Superior temporal gyrus (tissue), 1 donor: ENCODE measurements around the gene SUN5.
"Not testable (repeated sequence)": the region's sequence is repeated elsewhere in the genome, so short reads cannot be mapped to it uniquely, and the experiment has no call there.

Experiments
- DNase-seq: peaks from one replicate; pipeline ENCODE4 v3.0.0-alpha.2; 2016; ENCODE audit errors: extremely low spot score

Gene SUN5

DNA sequence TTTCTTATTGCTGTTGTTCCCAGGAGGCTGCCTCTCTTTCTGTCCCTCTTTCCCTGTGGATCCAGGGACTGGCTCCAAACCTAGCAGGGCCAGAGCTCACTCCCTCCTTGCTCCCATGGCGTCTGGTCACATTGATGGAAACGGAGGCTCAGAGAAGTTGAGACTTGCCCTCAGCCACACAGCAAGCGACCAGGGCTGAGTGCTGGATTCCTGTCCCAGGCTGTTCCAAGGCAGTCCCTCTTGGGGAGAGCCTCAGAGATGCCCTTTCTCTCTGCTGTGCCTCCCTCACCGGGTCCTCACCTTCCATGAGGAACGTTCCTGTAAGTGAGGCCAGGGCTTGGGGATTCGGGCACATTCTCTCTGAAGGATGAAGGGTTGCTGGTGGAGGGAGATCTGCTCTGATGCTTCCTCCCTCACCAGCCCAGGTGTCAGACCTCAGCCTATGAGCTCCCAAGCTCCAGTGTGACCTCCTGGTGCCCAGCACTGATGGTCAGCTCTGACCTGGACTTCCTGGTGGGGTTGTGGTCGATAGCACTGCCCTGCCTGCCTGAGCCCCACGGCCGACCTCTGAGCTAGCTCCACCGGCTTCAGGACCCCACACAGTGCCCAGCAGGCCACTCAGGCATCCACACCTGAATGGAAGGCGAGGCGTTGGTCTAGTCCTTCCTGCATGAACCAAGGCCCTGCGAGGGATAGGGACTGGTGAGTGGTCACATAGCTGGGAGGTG, 26.8 kb downstream of the SUN5 start:
- no peak for DNase-seq

DNA sequence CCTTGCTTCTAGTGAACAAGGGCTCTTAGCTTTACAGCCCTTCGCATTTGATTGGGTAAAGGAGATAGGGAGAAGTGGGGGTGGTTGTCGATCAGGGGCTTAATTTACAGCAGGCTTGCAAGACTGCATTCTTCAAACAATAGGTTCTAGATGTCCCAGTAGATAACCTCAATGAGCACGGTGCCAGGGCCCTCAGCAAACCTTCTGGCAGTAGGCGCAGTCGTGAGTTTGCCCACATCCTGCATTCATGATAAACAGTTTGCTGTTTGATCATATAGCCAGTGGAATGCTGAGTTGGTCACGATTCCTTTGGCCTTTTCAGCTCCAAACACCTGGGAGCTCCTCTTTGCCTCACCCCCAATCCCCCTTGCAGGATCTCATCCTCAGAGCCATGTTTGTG, 27.5 kb downstream of the SUN5 start:
- no peak for DNase-seq

DNA sequence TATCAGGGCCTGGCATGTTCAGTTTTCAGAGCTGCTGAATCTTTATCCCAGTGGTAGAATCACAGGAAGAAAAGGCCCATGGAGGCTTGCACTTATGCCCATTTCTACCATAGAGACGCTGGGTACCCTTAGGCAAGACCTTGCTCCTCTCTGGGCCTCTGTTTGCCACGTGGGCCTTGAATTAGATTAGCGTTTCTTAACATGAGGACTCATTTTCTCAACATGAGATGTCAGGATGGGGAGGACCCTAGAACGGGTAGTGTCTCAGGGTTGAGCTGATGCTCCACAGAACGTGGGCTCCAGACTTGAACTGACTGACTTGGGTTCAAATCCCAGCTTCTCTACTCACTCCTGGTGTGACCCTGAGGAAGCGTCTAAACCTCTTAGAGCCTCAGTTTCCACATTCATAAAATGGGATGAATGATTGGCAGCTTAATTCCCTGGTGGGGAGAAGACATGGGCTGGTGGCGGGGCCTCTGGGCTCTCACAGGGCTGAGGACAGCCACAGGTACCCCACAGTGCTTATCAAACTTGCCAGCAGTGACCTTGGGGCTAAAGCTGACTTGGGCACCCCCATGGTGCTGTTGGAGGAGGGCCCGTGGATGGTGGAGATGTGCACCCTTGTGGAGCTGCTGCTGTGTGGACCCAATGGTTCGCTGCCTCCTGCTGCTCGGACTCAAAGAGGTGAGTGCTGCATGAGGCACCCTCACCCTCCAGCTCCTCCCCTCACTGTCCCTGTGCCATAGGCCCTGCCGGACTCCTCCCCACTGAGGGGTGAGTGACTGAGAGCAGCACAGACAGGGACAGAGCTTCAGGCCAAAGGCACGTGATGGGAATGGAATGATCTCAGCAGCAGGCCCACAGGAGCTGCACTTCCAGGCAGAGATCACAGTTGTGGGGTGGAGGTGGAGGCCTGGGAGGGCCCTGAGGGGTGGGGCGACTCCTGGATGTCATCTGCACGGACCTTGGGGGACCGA, 28.2 kb downstream of the SUN5 start:
- DNase-seq = peak; percentile 29

- DNase-seq = not testable (repeated sequence)
These were observed 29.1 kb downstream of the SUN5 start for GRCh38 chr20:32975121-32975520.

- not testable (repeated sequence) for DNase-seq
These were observed 29.8 kb downstream of the SUN5 start for GRCh38 chr20:32974204-32975064.

GRCh38 chr20:32973077-32973717, 31.0 kb downstream of the SUN5 start:
- no peak for DNase-seq

DNA sequence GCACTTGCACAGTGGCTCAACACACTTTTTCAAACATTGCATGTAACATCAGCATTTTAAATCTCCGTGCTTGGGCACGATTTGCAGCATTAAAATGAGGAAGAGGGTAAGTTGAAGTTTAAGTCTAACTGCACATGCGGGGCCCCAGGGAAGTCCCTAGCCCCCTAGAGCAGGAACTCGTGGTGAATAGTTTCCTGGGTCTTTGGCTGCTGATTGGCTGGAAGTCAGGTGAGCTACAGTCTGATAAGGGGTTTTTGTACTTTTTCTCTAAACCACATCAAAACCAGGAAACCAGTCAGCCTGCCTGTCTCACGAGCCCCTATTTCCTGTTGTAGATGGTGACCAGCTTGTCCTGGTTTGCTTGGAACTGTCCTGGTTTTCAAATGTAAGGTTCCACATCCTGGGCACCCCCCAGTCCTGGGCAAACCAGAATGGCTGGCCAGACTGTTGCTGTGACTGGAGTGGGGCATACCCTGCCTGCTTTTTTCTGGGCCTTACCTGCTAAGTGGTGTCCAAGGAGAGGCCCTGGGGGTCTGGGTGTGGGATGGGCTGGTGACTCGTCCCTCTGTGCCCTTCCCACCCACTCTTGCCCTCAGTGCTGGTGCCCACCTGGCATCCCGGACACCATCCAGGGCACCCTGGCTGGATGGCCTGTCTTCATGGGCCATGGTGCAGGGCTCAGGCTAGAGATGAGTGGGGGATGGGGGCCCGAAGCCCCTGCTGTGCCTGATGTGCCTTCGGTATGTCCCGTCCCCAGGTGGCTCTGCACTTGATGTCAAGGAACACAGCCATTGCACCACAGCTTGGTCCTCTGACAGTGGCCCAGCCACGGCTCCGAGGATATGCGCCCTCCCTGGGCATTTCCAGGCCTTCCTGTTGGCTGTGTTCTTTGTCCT, 31.8 kb downstream of the SUN5 start:
- DNase-seq = no peak

DNA sequence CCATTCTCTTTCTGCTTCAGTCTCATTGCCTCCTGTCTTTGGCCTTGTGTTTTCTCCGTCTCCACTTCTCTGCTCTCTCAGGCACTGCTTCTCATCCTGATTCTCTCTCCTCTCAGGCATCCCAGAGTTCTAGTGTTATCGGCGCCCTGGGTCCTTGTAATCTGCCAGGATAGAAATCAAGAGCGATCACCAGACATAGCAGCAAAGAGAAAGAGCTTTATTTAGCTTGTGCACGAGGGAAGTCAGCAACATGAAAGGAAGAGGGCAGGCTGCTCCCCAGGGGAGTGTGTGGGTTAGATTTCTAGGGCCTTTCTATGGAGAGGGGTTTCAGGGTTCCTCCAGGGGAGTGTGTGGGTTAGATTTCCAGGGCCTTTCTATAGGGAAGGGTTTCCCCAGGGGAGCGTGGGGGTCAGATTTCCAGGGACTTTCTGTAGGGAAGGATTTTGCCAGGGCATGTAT, 32.5 kb downstream of the SUN5 start:
- peak; percentile 44 for DNase-seq

GRCh38 chr20:32970973-32971300, 33.3 kb downstream of the SUN5 start:
- DNase-seq = no peak

- DNase-seq = no peak
These were observed 33.9 kb downstream of the SUN5 start for GRCh38 chr20:32970115-32970972.

DNA sequence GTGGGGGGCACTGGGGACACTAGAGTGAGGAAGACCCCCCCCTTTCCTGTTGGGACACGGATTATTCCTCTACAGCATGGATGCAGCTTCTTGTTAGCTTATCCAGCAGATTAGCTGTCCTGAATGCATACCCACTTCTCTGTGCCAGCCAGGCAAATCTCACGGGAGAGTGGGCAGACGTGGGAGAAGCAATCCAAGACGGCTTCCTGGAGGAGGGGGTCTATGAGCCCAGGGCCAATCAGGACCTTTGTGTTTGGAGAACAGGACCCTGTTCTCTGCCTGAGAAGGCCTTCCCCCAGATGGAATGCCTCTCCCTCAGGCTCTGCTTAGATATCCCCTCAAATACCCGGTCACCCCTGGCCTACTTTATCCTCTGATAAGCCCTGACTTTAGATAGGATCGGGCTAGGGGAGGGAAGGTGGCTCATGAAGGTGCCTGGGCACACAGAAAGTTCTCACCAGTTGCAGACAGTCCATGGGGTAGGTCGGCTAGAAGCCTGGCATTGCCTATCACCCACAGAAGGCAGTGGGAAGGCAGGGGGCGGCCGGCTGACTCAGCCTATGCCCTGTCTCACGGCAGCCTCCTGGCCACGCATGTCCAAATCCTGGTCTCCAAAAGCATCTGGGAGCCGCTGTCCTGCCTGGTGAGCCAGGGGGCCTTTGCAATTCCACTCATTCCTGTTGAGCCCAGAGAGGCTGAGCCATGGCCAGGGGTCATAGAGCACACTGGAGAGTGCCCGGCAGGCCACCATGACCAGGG, 34.7 kb downstream of the SUN5 start:
- no peak for DNase-seq

DNA sequence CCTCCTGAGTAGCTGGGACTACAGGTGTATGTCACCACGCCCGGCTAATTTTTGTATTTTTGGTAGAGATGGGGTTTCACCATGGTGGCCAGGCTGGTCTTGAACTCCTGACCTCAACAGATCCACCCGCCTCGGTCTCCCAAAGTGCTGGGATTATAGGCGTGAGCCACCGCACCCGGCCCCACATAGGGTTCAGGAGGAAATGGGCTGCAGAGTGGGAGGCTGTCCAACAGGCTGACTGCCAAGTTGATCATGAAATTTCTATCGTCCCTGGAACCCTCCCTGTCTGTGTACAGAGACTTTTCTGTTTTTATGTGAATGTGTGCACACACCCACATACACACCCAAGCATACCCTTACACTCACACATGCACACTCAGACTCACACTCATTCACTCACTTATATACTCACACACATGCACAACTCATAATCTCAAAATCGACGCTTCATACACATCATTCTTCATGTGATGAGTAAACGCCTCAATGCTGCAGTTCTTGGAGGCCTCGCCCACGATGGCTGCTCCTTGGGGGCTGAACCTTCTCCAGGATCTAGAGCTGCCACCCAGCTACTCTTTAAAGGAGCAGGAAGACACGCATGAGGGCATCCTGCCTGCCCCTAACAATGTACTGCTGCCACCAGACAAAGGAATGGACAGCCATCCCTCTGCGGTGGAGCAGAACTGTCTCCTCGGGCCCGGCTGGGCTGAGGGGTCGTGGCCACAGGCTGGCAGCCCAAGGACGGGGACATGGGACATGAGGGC, 35.6 kb downstream of the SUN5 start:
- DNase-seq = no peak

GRCh38 chr20:32967961-32968457, 36.2 kb downstream of the SUN5 start:
- no peak for DNase-seq

GRCh38 chr20:32966881-32967781, 37.1 kb downstream of the SUN5 start:
- DNase-seq = no peak

DNA sequence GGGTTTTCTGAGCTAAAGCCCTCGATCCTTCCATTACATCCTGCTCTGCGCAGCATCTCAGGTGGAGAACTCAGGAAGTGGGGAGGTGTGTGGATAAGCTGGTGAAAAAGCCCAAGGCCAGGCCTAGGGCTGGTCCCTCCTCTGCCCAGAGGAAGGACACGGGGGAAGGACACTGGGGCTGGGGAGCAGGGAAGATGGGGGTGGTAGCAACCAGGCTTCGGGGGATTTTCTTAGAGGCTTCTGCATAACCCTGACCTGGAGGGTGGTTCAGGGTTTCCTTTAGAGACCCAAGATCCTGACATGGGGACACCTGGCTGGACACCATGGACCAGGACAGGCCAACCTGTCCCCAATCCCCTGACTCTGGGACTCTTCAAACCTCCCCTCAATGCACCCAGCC, 37.9 kb downstream of the SUN5 start:
- no peak for DNase-seq

DNA sequence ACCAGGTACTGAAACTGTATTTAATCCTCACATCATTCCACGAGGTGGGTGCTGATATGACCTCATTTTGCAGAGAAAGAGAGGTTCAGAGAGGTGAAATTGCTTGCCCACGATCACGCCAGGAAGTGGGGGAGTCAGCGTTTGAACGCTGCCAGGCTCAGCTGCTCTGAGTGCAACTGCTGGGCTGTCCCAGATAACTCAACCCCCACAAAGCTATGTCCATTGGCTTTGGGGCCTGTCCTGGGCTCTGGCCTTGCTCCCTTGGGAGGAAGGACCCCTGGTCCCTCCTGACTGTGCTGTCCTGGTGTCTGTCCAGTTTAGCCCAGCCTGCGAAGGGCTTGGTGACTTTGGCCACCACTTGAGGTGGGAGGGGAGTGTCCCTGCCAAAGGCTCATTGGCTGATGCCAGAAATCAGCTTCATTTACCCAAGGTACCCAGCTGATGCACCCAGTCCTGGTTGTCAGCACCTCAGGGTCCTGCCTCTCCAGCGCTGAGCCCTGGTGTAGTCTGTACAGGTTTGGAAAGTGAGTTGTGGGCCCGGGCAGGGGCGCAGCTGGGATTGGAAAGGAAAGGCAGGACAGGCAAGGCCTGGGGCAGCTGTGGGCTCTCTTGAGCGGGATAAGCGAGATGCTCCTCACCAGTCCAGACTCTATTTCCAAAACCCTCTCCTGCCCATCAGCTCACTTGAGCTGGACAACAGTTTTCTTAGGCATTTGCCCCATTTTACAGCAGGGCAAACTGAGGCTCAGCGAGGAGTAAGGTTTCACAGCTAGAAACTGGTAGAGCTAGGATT, 38.5 kb downstream of the SUN5 start:
- no peak for DNase-seq
